ENCODE measurements around the gene POLR2I. TPM values are rescaled to one million over a fixed set of nuclear protein-coding genes. Genes with fewer than 3 reads are reported as not detected.

POLR2I gene
- polyA plus RNA-seq, 3 donors = 21.2 to 73.9 (median 57.9) TPM

- Histone ChIP-seq H3K4me3 (replicated peaks in 1 of 3; ENCODE audit: low read depth in 2 of 3, low read length in 3 of 3) (no peak overlapping the region), H3K27me3 (ENCODE audit: control insufficient read depth in 2 of 2, insufficient read depth in 2 of 2, low read length in 2 of 2) (no peaks in the 10 kb centered on the region), H3K79me2 (ENCODE audit: insufficient read depth, low read length) (no peaks in the 10 kb centered on the region), H4K20me1 (ENCODE audit: insufficient read depth, low read length) (no peaks in the 10 kb centered on the region), H3K4me2 (replicated peaks; ENCODE audit: extremely low read depth, low read length, poor library complexity, severe bottlenecking) (no peak overlapping the region), H3K9ac (ENCODE audit: insufficient read depth, low read length, poor library complexity, severe bottlenecking) (no peak overlapping the region), H2AFZ (ENCODE audit: insufficient read depth, low read depth, low read length, poor library complexity, severe bottlenecking) (no peak overlapping the region), H3K27ac (ENCODE audit: low read depth in 1 of 2, low read length in 2 of 2) (no peak overlapping the region), H3K4me1 (ENCODE audit: control insufficient read depth in 1 of 2, insufficient read depth in 2 of 2, low read length in 2 of 2) (no peaks in the 10 kb centered on the region), H3K36me3 (replicated peaks in 1 of 2; ENCODE audit: control insufficient read depth in 1 of 2, insufficient read depth in 2 of 2, low read length in 2 of 2) (peaks cover 4 to 15% of the 10 kb centered on the region in 2 donors), H3K9me3 (replicated peaks in 1 of 2; ENCODE audit: control insufficient read depth in 1 of 2, insufficient read depth in 1 of 2, low read length in 2 of 2) (no peaks in the 10 kb centered on the region)
- no peak for DNase-seq
- intact Hi-C loops (cut with micrococcal nuclease) = no loop called here
- no peak overlapping the region for H3K27ac Mint-ChIP-seq
- H3K4me3 Mint-ChIP-seq = no peak overlapping the region
- no peaks in the 10 kb centered on the region for H3K4me1 Mint-ChIP-seq
- no peak for TF ChIP-seq CTCF (IDR thresholded peaks at IDR 0.05)
- 96% methylated on average over 5 of the region's 7 CpGs for WGBS (ENCODE audit: insufficient coverage)
- peaks cover 0 to 2% (median 0%) of the 10 kb centered on the region in 3 donors for H3K27me3 Mint-ChIP-seq (ENCODE audit: low read depth in 3 of 3)
- peaks cover 26 to 46% of the 10 kb centered on the region in 2 donors for H3K36me3 Mint-ChIP-seq
- peaks cover 0 to 3% (median 0%) of the 10 kb centered on the region in 7 donors for H3K9me3 Mint-ChIP-seq
Observed at GRCh38 chr19:36160821-36161596, 46.3 kb upstream of the POLR2I start.

GRCh38 chr19:36153126-36153525, 38.5 kb upstream of the POLR2I start:
- no peak for TF ChIP-seq CTCF (IDR thresholded peaks at IDR 0.05)
- Mint-ChIP-seq H3K9me3 (no peaks in the 10 kb centered on the region), H3K27ac (peak overlapping the region in 4 of 7 donors; percentile 13 to 56 (median 16)), H3K4me3 (no peak overlapping the region), H3K36me3 (peaks cover 36 to 49% of the 10 kb centered on the region in 2 donors), H3K4me1 (peaks cover 21% of the 10 kb centered on the region), H3K27me3 (ENCODE audit: low read depth in 3 of 3) (peaks cover 0 to 8% (median 0%) of the 10 kb centered on the region in 3 donors)
- 98% methylated on average over 7 of the region's 10 CpGs for WGBS (ENCODE audit: insufficient coverage)
- H4K20me1 ChIP-seq (ENCODE audit: insufficient read depth, low read length) = peaks cover 47% of the 10 kb centered on the region
- no peak for DNase-seq
- H3K79me2 ChIP-seq (ENCODE audit: insufficient read depth, low read length) = no peaks in the 10 kb centered on the region
- H3K4me2 ChIP-seq (replicated peaks; ENCODE audit: extremely low read depth, low read length, poor library complexity, severe bottlenecking) = no peak overlapping the region
- intact Hi-C loops (cut with micrococcal nuclease) = no loop called here
- peaks cover 8 to 22% of the 10 kb centered on the region in 2 donors for H3K4me1 ChIP-seq (ENCODE audit: control insufficient read depth in 1 of 2, insufficient read depth in 2 of 2, low read length in 2 of 2)
- H3K9me3 ChIP-seq (replicated peaks in 1 of 2; ENCODE audit: control insufficient read depth in 1 of 2, insufficient read depth in 1 of 2, low read length in 2 of 2) = no peaks in the 10 kb centered on the region
- no peak overlapping the region for H2AFZ ChIP-seq (ENCODE audit: insufficient read depth, low read depth, low read length, poor library complexity, severe bottlenecking)
- no peaks in the 10 kb centered on the region for H3K27me3 ChIP-seq (ENCODE audit: control insufficient read depth in 2 of 2, insufficient read depth in 2 of 2, low read length in 2 of 2)
- H3K27ac ChIP-seq (ENCODE audit: low read depth in 1 of 2, low read length in 2 of 2) = no peak overlapping the region
- H3K4me3 ChIP-seq (replicated peaks in 1 of 3; ENCODE audit: low read depth in 2 of 3, low read length in 3 of 3) = no peak overlapping the region
- no peak overlapping the region for H3K9ac ChIP-seq (ENCODE audit: insufficient read depth, low read length, poor library complexity, severe bottlenecking)
- H3K36me3 ChIP-seq (replicated peaks in 1 of 2; ENCODE audit: control insufficient read depth in 1 of 2, insufficient read depth in 2 of 2, low read length in 2 of 2) = peaks cover 26 to 34% of the 10 kb centered on the region in 2 donors
